Natural killer cell treated with Interleukin-12 subunit alpha and Interleukin-12 subunit beta and Interleukin-15 and Interleukin-18, amount 100 ng/mL, for 72 hours (primary cell): ENCODE data around the gene OVAAL. TPM values are rescaled to one million over a fixed set of nuclear protein-coding genes. Genes with fewer than 3 reads are reported as not detected.

Experiments
- ATAC-seq, 2 donors: fragments of 150-1000 bp; cut with Tn5 transposase in 1 of 2; sonication (Bioruptor Pico), chemical (Tn5 transposase) in 1 of 2; 2 replicates each; pipeline ENCODE4 v1.10.0; 2021
- DNase-seq: peaks from one replicate; pipeline ENCODE4 v3.0.0; 2022; ENCODE audit warnings: low spot score
- H3K27ac Mint-ChIP-seq, 2 donors: 1 replicate in 1 of 2; 2 replicates in 1 of 2; pipeline ENCODE4 v1.8.0; 2022; ENCODE audit warnings: mixed read lengths in 2 of 2, mild to moderate bottlenecking in 1 of 2, moderate library complexity in 1 of 2
- H3K27me3 Mint-ChIP-seq, 2 donors: 1 replicate in 1 of 2; 2 replicates in 1 of 2; pipeline ENCODE4 v1.8.0; 2022; ENCODE audit warnings: mixed read lengths in 2 of 2
- H3K36me3 Mint-ChIP-seq: one replicate; pipeline ENCODE4 v1.8.0; 2022; ENCODE audit warnings: mixed read lengths
- H3K4me1 Mint-ChIP-seq, 2 donors: 1 replicate in 1 of 2; 2 replicates in 1 of 2; pipeline ENCODE4 v1.8.0; 2022; ENCODE audit warnings: low read depth in 2 of 2, mixed read lengths in 2 of 2, mild to moderate bottlenecking in 1 of 2
- H3K4me3 Mint-ChIP-seq: one replicate; pipeline ENCODE4 v1.8.0; 2022; ENCODE audit warnings: mixed read lengths
- H3K9me3 Mint-ChIP-seq: 2 replicates; pipeline ENCODE4 v1.8.0; 2022; ENCODE audit warnings: mixed read lengths
- total RNA-seq, 2 donors: library from RNA; stranded (reverse); gene quantifications; one replicate each; pipeline ENCODE4 v1.2.3, GENCODE V29; 2022

Gene OVAAL
- total RNA-seq, 2 donors from 2014 or later: not detected

- no peaks in the 10 kb centered on the region for H3K36me3 Mint-ChIP-seq
- peaks cover 0 to 5% of the 10 kb centered on the region in 2 donors for H3K4me1 Mint-ChIP-seq
- H3K4me3 Mint-ChIP-seq: no peak overlapping the region
- H3K27ac Mint-ChIP-seq: no peak overlapping the region
- ATAC-seq: no peak
- no peak for DNase-seq
- H3K9me3 Mint-ChIP-seq: no peaks in the 10 kb centered on the region
- H3K27me3 Mint-ChIP-seq: peaks cover 0 to 3% of the 10 kb centered on the region in 2 donors
Measured at GRCh38 chr1:180612632-180613031, 53.9 kb downstream of the OVAAL start.

- no peaks in the 10 kb centered on the region for H3K9me3 Mint-ChIP-seq
- peaks cover 0 to 5% of the 10 kb centered on the region in 2 donors for H3K4me1 Mint-ChIP-seq
- H3K4me3 Mint-ChIP-seq: no peak overlapping the region
- peaks cover 0 to 3% of the 10 kb centered on the region in 2 donors for H3K27me3 Mint-ChIP-seq
- ATAC-seq (no peak), DNase-seq (no peak)
- no peaks in the 10 kb centered on the region for H3K36me3 Mint-ChIP-seq
- H3K27ac Mint-ChIP-seq: no peak overlapping the region
Measured at GRCh38 chr1:180614730-180615129, 56.0 kb downstream of the OVAAL start.

GRCh38 chr1:180615493-180616290, 56.9 kb downstream of the OVAAL start:
- ATAC-seq (no peak), DNase-seq (no peak)
- peaks cover 0 to 5% of the 10 kb centered on the region in 2 donors for H3K4me1 Mint-ChIP-seq
- H3K36me3 Mint-ChIP-seq: no peaks in the 10 kb centered on the region
- H3K9me3 Mint-ChIP-seq: no peaks in the 10 kb centered on the region
- H3K27ac Mint-ChIP-seq: no peak overlapping the region
- no peak overlapping the region for H3K4me3 Mint-ChIP-seq
- peaks cover 0 to 3% of the 10 kb centered on the region in 2 donors for H3K27me3 Mint-ChIP-seq

Other genes starting within 250 kb of the OVAAL start
- 10 to 100 TPM; 32.0 to 53.7 TPM for gene ACBD6, start 56.4 kb upstream of the OVAAL start, total RNA-seq
- 10 to 100 TPM; 18.0 to 21.2 TPM for gene XPR1, start 73.1 kb downstream of the OVAAL start, total RNA-seq